Activated T-cell treated with anti-CD3 and anti-CD28 coated beads, Interleukin-2, amount 50 U/mL, for 1 hour (primary cell): Measurements from ENCODE around the gene IRF1.

Experiments
- DNase-seq: peaks from one replicate; pipeline ENCODE4 v3.0.0-alpha.2; 2020

The IRF1 gene

DNA sequence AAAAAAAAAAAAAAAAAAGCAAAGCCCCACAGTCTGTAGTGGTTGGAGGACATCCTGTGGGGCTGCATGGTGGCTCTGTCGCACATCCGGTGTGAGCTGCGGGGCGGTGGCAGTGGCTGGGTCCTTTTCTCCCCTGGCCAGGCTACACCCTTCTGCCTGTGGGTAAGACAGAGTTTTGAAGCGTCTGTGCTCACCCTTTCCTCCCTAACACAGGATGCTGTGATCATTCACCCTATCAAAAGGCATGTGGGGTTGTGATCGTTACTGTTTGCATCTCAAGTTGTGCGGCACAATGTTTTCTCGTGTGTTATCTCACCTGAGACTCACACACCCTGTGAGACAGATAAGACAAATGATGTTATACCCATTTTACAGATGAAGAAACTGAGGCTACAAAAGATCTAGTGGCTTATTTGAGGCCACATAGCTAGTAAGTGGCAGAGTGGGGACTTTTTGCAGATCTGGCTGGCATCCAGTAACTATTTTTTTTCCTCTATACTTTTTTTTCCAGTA is 17.5 kb downstream of the IRF1 start:
- peak; percentile 75 for DNase-seq

DNA sequence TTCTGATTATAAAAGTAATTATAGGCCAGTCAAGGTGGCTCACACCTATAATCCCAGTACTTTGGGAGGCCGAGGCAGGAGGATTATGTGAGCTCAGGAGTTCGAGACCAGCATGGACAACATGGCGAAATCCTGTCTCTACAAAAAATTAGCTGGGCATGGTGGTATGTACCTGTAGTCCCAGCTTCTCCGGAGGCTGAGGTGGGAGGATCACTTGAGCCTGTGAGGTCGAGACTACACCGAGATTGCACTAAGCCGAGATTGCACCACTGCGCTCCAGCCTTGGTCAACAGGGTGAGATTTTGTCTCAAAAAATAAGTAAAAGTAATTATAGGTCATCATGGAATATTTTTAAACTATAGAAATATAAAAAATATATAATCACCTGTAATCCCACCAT is 18.1 kb downstream of the IRF1 start:
- DNase-seq: no peak

DNA sequence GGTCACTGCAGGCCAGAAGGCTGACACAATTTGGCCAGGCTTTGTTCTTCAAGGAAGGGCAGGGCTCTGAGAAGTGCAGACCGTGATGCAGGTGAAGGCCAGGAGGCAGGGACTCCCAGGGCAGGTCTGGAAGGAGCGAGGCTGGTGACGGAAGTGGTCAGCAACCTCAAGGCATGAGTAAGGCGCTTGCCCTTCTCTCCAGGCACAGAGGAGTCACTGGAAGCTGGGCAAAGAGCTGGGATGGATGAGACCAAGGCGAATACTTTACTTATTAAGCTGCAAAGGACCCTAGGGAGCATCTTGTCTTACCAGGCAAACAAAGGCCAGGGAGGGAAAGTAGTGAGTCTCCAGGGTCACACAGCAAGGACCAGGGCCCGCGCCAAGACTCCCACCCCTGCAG is 18.6 kb downstream of the IRF1 start:
- no peak for DNase-seq

DNA sequence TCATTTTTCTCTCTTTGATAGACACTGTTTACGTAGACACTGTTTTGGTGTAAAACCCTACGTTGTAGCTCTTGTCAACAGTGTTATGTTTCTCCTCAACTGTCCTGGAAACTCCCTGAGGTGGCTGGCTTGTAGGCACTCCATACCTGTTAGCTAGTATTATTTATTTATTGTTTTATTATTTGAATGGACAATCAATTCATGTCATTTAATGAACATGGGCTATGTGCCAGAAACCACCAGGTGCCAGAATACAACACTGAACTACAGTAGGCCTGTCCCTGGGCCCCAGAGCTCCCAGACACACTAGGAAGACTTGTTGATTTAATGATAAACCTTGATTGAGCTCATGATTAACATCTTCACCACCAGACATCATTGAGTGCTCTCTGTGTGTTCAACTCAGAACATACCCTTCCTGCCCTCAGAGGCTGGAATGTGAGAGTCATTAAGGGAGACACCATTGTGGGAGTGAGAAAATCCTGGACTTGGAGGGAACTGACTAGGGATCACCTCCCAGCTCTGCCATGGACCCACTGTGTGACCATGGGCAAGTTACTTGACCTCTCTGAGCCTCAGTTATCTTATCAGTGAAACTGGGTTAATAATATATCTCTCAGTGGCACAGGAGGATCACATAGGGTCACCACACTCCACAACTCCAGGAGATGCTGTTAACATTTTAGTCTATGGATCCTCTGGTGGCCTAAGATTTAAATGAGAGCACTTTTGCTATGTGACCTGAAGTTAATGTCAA is 19.2 kb downstream of the IRF1 start:
- DNase-seq: no peak

DNA sequence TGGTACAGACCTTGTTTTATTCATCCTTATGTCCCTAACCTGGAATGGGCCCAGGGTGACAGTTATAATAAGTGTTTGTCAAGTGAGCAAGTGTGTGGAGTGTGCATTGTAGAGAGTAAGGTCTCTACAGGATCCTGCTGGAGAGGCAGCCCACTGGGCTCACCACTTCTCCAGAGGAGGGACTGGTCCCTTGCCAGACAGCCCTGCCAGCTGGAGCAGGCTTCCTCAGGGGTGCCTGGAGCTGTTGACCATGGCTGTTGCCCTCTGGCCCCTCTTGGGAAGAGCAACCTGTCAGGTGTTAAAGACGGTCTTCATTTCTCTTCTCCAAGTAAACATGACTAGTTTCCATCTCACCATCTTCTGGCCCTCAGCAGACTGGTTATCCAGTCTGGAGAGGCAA is 20.0 kb downstream of the IRF1 start:
- no peak for DNase-seq

DNA sequence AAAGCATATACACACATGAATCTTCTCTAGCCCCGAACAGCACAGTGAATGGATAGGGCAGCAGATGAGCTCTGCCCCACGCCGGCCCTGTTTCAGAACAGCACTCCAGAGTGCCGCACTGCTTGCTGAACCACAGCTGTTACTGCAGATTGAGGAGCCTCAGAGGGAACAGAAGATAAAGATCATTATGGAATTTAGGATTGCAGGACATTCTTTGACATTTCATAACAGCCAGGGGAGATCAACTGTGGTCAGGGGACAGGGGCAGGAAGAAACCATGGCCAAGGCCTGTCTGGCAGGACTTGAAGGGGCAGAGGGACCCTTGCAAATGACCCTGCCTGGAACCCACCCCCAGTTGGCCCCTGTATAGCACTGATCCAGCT is 20.6 kb downstream of the IRF1 start:
- no peak for DNase-seq

DNA sequence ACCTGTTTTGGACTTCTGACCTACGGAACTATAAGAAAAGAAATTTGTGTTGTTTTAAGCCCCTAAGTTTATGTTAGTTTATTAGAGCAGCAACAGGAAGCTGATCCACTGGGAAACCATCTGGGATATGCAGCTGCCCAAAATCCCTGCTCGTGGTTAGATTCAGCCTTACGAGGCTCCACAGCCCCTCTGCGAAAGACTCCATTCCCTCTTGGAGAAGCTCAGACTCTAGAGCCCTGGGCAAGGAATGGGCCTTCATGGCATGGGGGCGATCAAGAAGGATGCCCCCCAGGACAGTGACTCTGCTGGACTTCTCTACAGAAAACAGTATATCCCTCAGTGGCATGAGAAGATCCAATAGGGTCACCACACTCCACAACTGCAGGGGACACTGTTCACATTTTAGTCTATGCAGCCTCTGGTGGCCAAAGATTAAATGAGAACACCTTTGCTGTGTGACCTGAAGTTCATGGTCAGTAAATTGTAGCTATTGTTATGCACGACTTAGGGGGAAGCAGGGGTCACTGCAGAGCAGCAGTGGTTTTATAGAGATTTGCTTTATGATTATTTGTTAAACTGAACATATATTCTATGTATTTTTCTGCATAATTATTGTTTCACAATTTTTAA is 21.1 kb downstream of the IRF1 start:
- no peak for DNase-seq

DNA sequence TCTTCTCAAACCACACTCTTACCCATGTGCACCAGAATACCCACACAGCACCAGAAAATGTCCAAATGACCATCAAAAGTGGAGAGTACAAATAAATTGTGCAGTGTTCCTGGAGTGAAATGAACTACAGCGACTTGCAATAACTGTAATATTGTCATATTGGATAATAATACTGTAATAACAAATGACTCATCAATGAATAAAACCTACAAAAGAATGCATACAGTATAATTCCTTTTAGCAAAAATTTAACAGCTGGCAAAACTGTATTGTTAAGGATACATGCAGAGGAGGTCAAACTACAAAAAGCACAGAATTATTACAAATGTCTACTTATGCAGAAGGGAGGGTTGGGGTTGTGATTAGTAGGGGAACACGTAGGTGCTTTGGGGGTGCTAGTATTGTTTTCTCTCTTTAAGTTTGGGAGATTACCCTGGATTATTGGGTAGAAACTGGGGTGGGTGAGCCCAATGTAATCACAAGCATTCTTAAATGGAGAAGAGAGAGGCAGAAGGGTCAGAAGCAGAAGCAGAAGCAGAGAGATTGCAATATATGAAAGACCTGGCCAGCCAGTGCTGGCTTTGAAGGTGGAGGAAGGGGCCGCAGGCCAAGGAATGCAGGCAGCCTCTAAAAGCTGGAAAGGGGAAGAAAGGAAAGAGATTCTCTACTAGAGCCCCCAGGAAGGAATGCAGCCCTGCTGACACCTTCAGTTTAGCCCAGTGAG is 21.8 kb downstream of the IRF1 start:
- no peak for DNase-seq

DNA sequence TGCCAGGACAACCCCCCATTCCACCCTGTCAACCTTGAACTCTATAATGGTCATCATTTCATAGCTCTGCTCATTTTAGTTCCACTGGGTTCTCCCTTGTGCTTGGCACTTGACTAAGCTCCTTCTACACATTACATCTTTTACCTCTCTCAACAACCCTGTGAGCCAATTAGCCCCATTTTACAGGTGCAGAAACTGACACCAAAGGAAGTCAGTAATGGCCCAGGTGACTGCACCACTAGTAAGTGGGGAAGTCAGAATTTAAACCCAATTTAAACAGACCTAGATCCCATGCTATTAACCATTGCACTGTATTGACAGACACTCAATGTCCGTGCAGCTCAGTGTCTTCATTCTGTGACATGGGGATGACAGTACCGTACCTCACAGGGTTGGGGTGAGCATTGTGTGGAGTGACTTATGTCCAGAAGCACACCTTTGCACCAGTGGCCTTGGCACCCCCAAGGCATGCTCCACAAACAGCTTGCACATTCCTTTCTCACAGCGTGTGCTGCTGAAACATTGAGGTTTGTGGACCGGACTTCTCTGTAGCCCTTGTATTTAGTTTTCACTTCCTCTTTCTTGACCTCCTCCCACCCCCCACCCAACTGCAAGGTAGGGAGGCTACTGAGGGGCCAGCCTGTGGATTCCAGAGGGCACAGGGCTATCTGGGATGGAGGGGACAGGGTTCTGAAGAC is 23.1 kb downstream of the IRF1 start:
- DNase-seq: no peak

DNA sequence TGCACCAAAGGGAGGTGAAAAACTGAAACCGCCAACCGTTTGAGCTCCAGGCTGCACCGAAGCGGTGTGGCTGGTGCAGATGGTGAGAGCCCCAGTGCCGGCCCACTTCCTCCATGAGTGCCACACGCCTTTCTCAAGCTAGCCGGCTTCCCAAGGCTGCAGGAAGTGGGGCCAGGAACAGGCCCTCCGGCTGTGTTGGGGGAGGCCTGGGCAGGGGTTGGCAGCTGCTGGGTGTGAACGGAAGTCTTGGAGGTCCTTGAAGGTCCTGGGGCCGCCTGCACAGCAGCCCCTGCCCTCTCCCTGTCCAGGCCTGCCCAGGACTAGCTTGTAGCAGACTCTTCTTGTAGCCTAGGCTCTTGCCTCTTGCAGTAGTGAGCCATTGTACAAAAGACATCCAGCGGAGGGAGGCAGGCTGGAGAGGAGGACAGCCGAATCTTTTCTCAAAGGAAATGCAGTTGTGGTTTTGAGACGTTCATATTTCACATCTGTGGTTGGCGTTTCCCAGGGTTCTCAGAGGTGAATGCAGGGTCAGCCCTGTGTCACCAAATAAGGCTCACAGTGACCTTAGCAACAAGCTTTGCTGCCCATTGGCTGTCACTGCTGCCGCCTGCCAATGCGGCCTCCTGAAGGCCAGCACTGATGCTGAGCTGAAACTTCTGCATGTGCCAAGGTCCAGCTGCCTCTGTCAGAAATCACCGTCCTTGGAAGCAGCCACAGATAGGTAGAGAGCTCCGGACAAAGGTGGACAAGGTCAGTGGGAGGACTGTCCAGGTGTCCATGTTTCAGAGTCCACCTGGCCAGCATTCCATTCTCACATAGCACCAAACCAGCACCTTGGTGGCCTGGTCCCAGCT is 23.9 kb downstream of the IRF1 start:
- DNase-seq: peak; percentile 72

DNA sequence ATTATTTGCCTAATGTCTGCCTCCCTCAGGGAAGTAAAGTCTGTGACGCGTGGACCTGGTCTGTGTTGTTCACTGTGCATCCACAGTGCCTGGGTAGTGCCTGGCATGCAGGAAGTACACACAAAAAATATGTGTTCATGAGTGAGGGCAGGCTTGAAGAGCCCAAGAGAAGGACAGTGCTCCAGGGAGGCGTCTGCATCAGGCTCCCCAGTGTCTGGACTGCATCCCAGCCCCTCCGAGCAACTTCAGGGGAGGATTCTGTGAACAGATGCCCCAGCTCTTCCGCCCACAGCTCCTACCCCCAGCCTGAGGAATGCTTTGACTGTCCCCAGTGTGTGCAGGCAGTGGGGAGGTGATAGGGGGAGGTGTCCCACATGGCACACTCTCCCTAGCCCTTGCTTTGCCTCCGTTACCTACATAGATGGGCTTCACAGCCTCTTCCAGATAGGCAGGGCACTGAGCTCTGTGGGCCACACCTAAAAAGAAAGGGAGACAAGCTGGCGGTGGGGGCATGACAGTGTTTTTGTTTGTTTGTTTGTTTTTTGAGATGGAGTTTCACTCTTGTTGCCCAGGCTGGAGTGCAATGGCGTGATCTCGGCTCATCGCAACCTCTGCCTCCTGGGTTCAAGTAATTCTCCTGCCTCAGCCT is 25.4 kb downstream of the IRF1 start:
- no peak for DNase-seq

DNA sequence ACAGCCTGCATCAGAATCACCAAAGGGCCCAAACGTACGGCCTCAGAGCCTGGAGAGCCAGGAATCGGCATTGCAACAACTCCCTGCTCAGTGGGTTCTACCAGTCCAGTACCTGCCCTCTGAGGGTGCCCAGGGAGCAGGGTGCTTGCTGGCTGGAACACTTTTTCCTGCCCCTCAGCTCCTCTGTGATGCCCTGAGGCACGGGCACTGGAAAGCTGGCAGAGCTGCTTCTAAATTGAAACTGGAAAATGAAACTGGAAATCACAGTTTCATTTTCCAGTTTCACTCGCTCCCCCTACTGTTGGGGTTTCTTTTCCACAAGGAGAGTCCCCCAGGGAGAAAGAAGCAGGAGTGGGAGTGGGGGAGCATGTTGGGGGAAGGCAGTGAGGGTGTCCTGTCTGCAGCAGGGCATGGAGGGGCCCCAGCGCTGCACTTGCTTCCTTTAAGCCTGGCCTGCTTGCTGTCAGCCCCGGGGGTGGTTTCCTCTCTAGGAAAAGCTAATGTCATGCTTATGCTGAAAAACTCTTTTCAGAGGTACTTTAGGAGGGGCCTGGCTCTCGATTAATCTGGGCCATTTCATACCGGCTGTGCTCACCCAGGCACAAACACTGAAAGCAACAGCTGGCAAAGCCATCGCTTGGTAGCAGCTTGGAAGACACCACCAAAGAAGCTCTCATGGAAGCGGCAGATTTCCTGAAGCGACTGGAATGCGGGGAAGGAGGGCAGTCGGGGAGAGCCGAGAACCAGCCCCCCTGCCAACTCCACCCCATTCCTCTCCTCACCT is 26.2 kb downstream of the IRF1 start:
- no peak for DNase-seq

DNA sequence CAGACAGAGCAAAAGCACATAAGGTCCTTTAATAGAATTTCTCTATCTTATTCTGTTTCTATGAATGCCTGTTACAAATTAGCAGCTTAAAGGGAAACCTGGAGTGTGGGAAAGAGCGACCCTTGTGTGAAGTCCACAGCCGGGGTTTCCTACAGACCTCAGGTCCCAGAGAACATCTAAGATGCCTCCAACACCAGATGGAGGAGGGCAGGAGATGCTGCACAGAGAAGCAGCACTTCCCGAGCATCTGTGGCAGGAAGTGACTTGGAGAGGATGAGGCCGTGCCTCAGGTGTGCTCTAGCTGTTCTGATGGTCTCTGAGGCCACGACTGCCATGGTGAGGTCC is 26.8 kb downstream of the IRF1 start:
- DNase-seq: no peak

DNA sequence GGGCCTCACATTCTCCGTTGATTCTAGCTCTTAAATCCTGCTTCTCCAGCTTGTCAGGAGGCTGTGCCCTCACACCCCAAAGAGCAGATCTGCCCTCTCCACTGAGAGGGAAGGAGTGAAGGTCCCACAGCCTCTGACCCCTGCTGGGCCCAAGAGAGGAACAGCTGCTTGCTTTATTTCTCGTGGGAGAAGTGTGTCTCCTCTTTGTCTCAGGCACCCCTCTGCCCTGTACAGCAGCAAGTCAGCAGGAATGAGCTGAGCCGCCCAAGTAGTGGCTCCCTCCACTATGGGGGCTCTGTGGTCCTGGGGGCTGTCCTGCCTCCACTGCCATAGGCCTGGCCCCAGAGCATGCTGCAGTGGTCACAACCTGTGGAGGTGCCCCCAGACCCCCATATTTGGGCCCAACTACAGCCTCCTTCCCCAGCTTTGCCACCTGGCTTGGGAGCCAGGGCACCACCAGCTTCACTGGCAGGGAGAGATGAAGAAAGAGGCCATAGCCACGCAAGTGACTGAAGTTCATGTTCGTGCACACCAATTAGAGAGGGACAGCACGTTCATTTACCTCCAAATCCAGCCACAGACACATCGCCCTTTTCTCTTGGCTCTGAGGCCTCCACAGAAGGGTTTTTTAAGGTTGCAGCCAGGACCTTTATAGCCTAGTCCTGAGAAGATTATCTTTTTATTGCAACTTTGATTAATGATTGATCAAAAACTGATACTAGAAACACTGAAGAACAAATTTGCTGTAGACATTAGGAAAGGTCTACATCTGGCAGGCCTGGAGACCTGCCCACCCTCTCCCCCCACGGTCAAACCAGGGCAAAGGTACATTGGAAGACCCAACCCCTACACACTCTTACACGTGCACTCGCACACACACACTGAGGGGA is 27.5 kb downstream of the IRF1 start:
- DNase-seq: no peak

DNA sequence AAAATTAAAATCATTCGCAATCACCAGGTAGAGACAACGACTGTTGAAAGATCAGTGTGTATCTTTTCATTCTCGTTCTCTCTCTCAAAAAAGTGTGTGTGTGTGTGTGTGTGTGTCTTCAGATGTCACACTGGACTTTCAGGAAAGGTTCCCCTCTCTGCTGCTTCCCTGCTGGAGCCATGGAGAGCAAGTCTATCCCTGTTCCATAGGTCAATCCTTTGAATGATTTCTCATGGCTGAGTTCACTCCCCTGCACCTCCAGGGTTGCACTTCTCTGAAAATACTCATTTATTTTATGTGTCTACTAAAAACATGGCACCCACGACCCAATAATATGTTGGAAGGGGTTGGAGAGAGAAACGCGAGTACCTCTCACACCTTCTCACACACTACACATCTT is 28.2 kb downstream of the IRF1 start:
- DNase-seq: no peak

DNA sequence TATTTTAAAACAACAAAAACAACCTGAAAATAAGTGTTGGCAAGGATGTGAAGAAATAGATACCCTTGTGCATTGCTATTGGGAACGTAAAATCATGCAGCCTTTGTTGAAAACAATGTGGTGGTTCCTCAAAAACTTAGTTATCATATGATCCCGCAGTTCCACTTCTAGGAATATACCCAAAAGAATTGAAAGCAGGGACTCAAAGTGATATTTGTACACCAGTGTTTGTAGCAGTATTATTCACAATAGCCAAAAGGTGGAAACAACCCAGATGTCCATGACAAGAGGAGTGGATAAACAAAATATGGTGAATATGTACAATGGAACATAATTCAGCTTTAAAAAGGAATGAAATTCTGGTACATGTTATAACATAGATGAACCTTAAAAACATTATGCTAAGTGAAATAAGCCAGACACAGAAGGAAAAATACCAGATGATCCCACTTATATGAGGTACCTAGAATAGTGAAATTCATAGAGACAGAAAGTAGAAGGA is 29.0 kb downstream of the IRF1 start:
- DNase-seq: no peak

DNA sequence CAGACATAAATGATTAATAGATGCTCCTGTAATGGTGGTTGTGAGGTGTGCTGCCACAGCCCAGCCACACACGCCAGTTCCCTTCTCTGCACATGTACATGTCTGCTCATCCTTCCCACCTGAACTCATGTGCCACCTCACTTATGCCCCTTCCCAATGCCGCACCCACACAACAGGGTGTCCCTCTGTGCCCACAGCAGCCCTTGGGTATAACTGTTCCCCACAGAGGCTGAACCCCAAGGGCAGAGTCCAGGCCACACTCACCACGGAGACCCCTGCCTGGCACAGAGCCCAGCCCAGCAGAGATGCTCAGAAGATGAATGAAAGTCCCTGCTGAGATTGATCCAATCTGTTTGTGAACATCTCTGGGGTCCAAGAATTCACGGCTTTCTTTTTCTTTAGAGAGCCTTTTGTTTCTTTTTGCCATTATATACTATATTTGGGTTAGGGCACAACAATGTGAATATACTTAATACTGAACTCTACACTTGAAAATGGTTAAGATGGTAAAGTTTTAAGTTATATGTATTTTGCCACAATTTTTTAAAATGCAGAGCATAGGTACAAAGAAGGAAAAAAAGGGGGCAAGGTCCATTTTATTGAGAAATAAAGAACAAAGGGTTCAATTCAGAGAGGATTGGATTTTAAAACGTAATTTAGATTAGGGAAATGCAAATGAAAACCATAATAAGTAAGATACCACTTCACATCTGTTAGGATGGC is 29.6 kb downstream of the IRF1 start:
- DNase-seq: no peak

DNA sequence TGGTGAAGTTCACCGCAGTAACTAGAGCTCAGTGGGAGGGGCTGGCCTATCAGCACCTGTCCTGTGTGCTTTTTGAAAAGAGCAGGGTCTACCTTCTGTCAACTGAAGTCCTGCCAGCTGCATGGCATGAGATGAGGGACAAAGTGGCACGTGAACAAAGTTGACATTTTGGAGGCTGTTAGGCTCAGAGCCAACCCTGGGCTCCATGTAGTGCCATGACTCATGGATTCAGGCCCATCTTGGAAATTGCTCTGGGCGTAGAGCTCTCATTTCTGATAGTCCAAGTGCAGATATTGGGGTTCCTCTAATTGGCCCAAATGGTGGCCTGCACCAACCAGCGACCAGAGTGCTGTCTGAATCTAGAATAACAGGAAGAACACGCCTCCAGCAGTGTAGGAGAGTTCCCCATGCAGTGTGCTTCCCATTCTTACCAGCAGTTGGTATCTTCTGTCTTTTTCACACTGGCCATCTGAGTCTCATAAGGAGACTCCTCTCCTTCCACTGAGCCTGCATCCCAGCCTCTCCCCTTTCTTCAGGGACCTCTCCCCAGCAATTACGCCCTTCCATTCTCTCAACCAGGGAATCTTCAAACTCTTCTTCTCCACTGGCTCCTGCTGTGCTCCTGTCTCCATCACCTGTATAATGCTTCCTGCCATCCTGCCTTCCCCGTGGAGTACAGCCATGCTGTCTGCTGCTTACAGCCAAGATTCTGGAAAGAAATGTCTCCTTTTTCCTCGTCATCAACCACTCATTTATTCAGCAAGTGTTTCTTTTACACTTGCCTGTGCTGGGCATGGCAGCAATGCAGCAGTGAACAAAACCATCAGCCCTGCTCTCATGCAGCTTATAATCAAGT is 30.4 kb downstream of the IRF1 start:
- DNase-seq: no peak
